Effector memory CD4-positive, alpha-beta T cell (primary cell): ENCODE measurements around the gene MTM1.

ENCODE experiments used
- DNase-seq, 3 donors: peaks; one replicate each; pipeline ENCODE4 v3.0.0-alpha.2; 2020
- H3K27ac ChIP-seq: 2 replicates; pipeline ENCODE4 v1.7.0; 2013; ENCODE audit warnings: mild to moderate bottlenecking, low read length, moderate library complexity; ENCODE audit not compliant: insufficient read depth, poor library complexity, severe bottlenecking
- H3K27me3 ChIP-seq: replicated peaks from 2 replicates; pipeline ENCODE4 v1.7.0; 2013; ENCODE audit warnings: mild to moderate bottlenecking, low read length; ENCODE audit not compliant: insufficient read depth, control insufficient read depth, poor library complexity, severe bottlenecking
- H3K36me3 ChIP-seq: 2 replicates; pipeline ENCODE4 v1.7.0; 2013; ENCODE audit warnings: mild to moderate bottlenecking, low read length, moderate library complexity; ENCODE audit not compliant: control insufficient read depth, insufficient read depth
- H3K4me1 ChIP-seq: 2 replicates; pipeline ENCODE4 v1.7.0; 2013; ENCODE audit warnings: low read length, mild to moderate bottlenecking; ENCODE audit not compliant: control insufficient read depth, insufficient read depth, poor library complexity, severe bottlenecking
- H3K4me3 ChIP-seq: 2 replicates; pipeline ENCODE4 v1.7.0; 2013; ENCODE audit warnings: low read length, low read depth, mild to moderate bottlenecking; ENCODE audit not compliant: insufficient read depth, poor library complexity, severe bottlenecking
- H3K9me3 ChIP-seq: 2 replicates; pipeline ENCODE4 v1.7.0; 2013; ENCODE audit warnings: mild to moderate bottlenecking, low read length, moderate library complexity; ENCODE audit not compliant: control insufficient read depth

The MTM1 gene

DNA sequence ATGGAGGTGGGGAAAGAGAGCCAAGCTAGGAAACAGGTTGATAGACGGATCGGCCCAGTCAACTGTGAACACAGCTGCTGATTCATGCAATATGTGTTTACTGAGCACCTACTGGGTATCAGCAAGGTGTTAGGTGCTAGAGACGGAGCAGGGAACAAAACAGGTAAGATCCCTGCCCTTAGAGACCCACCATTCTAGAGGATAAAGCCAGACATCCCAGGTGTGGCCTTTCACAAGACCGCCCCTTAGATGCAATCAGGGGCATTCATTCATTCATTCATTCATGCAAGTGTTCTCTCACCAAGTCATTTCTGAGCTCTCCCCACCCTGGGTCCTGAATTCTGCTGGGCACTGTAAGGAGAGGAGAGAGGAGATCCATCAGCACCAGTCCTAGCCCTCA, 20.2 kb upstream of the MTM1 start:
- Histone ChIP-seq H3K36me3 (no peaks in the 10 kb centered on the region), H3K4me1 (peaks cover 7% of the 10 kb centered on the region), H3K9me3 (no peaks in the 10 kb centered on the region), H3K4me3 (no peak overlapping the region), H3K27me3 (no peaks in the 10 kb centered on the region), H3K27ac (no peak overlapping the region)
- DNase-seq, result no peak

DNA sequence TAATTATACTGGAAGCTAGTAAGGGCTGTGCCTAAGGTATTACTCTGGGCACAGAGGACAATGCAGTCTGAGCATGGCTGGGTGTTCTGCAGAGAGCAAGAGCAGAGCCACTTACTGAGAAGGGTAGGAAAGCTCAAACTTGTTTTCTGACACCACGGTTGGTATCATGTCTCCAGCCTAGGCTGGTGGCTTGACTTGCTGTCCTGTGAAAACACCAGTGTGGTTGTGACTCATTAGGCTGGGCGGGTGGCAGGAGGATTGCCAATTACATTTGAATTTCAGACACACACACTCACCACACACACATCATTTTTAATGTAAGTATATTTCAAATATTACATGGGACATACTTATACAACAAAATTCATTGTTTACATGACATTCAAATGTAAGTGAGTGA, 19.7 kb upstream of the MTM1 start:
- H3K9me3 ChIP-seq, result no peaks in the 10 kb centered on the region
- no peak overlapping the region for H3K27ac ChIP-seq
- DNase-seq, result no peak
- H3K36me3 ChIP-seq, result no peaks in the 10 kb centered on the region
- H3K4me1 ChIP-seq, result peaks cover 7% of the 10 kb centered on the region
- H3K27me3 ChIP-seq, result no peaks in the 10 kb centered on the region
- H3K4me3 ChIP-seq, result no peak overlapping the region

DNA sequence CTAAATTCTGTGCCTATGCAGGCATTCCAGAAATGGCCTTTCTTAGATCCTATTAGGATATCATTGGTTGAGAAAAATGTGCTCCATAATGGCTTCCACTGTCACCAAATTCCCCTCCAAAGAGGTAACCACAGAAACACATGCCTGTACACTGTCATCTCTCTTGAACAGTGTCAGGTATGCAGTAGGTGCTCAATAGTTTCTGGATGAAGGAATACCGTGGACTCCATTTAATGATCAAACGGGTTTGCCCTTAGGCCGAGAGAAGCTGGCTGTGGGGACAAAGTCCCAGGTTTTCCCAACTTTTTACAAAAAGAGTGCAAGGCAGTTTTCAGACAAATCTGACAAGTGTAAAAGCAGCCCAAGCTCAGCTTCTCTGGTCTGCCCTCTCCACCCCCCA, 16.5 kb upstream of the MTM1 start:
- no peaks in the 10 kb centered on the region for H3K27me3 ChIP-seq
- no peak for DNase-seq
- H3K9me3 ChIP-seq, result no peaks in the 10 kb centered on the region
- H3K4me1 ChIP-seq, result peaks cover 4% of the 10 kb centered on the region
- no peaks in the 10 kb centered on the region for H3K36me3 ChIP-seq
- no peak overlapping the region for H3K4me3 ChIP-seq
- no peak overlapping the region for H3K27ac ChIP-seq

DNA sequence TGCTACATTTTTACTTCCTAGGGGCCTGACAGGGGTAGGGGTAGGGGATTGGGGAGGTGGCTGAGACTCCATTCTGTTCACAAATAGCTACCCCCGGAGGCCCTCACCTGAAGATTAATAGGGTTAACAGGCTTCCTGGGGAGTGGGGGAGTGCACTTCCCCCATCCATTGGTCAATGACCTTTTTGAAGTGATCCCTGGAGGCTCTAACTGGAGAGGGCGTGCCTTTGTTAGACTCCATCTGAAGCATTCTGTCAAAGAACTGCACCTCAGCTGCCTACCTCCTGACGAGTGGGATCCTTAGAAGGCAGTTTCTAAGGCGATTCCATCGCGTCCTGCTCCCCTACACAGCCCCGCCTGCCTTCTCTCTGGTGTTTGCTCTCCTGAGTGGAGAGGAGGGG, 10.0 kb upstream of the MTM1 start:
- Histone ChIP-seq H3K4me1 (no peaks in the 10 kb centered on the region), H3K4me3 (no peak overlapping the region), H3K9me3 (no peaks in the 10 kb centered on the region), H3K36me3 (no peaks in the 10 kb centered on the region), H3K27me3 (no peaks in the 10 kb centered on the region), H3K27ac (no peak overlapping the region)
- no peak for DNase-seq

GRCh38 chrX:150564838-150565237, 3.6 kb upstream of the MTM1 start:
- Histone ChIP-seq H3K27me3 (no peaks in the 10 kb centered on the region), H3K36me3 (no peaks in the 10 kb centered on the region), H3K4me1 (no peaks in the 10 kb centered on the region), H3K27ac (no peak overlapping the region), H3K4me3 (no peak overlapping the region), H3K9me3 (no peaks in the 10 kb centered on the region)
- no peak for DNase-seq

DNA sequence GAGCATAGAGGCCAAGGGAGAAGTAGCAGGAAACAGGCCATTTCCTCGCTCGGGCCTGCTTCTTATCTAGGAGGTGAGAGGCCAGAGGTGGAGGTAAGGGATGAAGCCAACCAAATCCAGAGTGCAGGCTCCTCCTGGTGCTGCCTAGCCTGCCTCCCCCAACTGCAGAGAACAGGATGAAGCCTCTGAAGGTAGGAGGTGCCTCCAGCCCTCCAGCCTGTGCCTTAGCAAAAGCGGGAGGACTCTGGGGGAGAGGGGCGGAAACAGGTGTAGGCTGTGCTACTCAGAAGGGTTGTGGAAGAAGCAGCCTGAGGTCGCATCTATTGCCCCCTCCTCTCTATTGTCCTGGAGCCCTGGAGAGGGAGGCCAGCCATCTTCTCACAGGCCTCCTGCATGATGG, 2.9 kb upstream of the MTM1 start:
- Histone ChIP-seq H3K27me3 (no peaks in the 10 kb centered on the region), H3K4me3 (no peak overlapping the region), H3K9me3 (no peaks in the 10 kb centered on the region), H3K27ac (no peak overlapping the region), H3K36me3 (no peaks in the 10 kb centered on the region), H3K4me1 (no peaks in the 10 kb centered on the region)
- no peak for DNase-seq

DNA sequence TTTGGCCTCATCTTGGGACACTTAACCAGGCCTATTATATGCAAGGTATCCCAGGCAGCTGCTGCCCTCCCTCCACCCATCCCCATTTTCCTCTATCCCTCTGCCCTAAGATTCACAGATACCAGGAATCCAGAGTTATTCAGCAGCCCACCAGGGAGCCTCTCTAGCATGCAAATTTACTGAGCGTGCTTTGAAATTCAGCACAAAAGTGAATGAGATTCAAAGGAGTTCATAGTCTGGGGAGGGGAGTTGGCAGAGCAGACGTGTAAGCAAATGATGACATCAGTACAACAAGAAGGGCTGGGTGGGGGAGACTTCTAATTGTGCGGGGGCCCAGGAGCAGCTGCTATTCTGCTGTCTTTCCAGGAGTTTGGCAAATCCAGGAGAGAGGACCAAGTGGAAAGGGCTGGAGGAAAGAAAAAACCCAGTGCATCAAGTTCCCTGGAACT, 1.7 kb upstream of the MTM1 start:
- no peaks in the 10 kb centered on the region for H3K27me3 ChIP-seq
- H3K4me3 ChIP-seq, result no peak overlapping the region
- H3K4me1 ChIP-seq, result peaks cover 1% of the 10 kb centered on the region
- H3K36me3 ChIP-seq, result no peaks in the 10 kb centered on the region
- no peak overlapping the region for H3K27ac ChIP-seq
- no peaks in the 10 kb centered on the region for H3K9me3 ChIP-seq
- DNase-seq, result no peak

DNA sequence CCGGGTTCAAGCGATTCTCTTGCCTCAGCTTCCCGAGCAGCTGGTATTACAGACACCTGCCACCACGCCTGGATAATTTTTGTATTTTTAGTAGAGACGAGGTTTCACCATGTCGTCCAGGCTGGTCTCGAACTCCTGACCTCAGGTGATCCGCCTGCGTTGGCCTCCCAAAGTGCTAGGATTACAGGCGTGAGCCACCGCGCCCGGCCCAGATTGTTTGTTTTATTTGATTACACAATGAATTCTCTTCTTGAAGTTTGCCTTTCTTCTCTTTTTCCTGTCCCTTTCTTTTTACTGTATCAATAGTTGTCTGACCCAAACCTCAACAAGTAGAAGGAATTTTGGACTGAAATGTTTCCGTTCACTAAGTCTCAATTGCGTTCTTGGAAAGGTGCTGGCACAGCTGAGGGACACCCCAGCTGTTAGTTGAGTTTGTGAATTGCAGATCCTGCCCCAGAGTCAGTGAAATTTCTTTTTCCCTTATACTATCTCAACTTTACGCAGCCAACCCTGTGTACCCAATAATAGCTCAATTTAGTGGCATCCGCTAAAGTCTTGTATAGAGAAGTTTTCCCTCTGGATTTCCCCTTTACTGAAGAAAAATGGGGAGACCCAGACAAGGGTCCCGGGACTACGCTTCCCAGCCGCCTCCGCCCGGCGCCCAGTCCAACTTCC, 639 bp upstream of the MTM1 start:
- DNase-seq, result no peak
- Histone ChIP-seq H3K27me3 (no peaks in the 10 kb centered on the region), H3K27ac (no peak overlapping the region), H3K9me3 (no peaks in the 10 kb centered on the region), H3K4me3 (no peak overlapping the region), H3K36me3 (no peaks in the 10 kb centered on the region), H3K4me1 (peaks cover 9% of the 10 kb centered on the region)

DNA sequence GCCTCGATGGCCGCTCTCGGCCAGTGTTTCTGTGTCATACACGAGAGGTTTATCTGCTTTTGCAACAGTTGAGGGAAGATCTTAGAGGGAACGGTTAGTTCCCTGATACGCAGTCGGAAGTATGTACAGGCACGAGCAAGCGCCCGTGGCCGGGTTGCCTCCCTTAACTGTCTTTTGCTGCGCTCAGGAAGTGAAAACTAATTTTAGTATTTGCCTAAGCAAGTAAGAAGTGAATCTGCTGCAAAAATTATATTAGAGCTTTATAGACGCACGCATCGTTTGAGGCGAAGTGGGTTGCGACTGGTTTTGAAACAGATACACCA, 695 bp downstream of the MTM1 start:
- no peaks in the 10 kb centered on the region for H3K27me3 ChIP-seq
- H3K9me3 ChIP-seq, result no peaks in the 10 kb centered on the region
- peak in 1 of 3 donors; percentile 17 for DNase-seq
- H3K4me3 ChIP-seq, result peak overlapping the region; percentile 68
- H3K4me1 ChIP-seq, result peaks cover 17% of the 10 kb centered on the region
- H3K36me3 ChIP-seq, result no peaks in the 10 kb centered on the region
- peak overlapping the region; percentile 78 for H3K27ac ChIP-seq

DNA sequence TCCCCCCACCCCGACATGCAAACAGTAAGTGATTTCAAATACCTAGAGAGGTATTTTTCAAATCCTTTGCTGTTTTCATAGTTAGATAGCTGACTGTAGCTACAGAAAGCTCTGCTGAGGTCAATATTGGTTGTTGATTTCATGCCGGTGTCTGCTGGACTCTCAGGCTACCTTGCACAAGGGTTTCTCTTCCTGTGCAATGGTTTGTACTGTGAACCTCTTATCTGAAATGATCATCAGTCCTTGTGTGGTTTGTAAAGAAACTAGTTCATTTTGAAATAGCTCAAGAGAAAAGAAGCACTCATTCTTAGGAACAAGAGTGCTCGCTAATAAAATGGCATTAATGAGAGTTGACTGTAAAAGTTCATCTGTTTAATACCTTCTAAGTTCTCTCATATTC, 2.1 kb downstream of the MTM1 start:
- Histone ChIP-seq H3K27me3 (no peaks in the 10 kb centered on the region), H3K4me3 (peak overlapping the region; percentile 17), H3K36me3 (no peaks in the 10 kb centered on the region), H3K9me3 (no peaks in the 10 kb centered on the region), H3K27ac (peak overlapping the region; percentile 78), H3K4me1 (peaks cover 25% of the 10 kb centered on the region)
- DNase-seq, result no peak
